ENCODE data around the gene B3GAT3. TPM values are rescaled to one million over a fixed set of nuclear protein-coding genes. Genes with fewer than 3 reads are reported as not detected.
"Not testable (repeated sequence)": the region's sequence is repeated elsewhere in the genome, so short reads cannot be mapped to it uniquely, and the experiment has no call there.

B3GAT3 gene
- total and polyA plus RNA-seq, 2 of the 8 experiments (the other 6 are each of a cell fraction or from before 2014, with no cell fraction given) = 28.0 to 39.0 TPM

GRCh38 chr11:62570903-62571302 is 50.9 kb downstream of the B3GAT3 start:
- not testable (repeated sequence) for H3K4ac ChIP-seq (replicated peaks; ENCODE audit: insufficient read length, low read depth, low read length); H3K9me3 ChIP-seq (ENCODE audit: insufficient read depth in 2 of 2, low read depth in 1 of 2, low read length in 1 of 2); H2BK12ac ChIP-seq (ENCODE audit: low read depth, low read length); H4K5ac ChIP-seq (ENCODE audit: insufficient read length, low read depth, low read length); FAIRE-seq; DNase-seq (ENCODE audit: low read depth in 1 of 2, low spot score in 2 of 2); H3K4me3 ChIP-seq (ENCODE audit: extremely low read depth in 1 of 4, insufficient read depth in 2 of 4, low read depth in 3 of 4, low read length in 4 of 4); H3K14ac ChIP-seq (ENCODE audit: insufficient read length); H2BK20ac ChIP-seq (ENCODE audit: low read length); H2AK5ac ChIP-seq (ENCODE audit: low read depth, low read length); H3K27ac ChIP-seq (ENCODE audit: low read depth, low read length); H2BK15ac ChIP-seq (ENCODE audit: low read length); H2AFZ ChIP-seq (ENCODE audit: low read length); H2BK5ac ChIP-seq (ENCODE audit: low read depth, low read length); H4K91ac ChIP-seq (replicated peaks; ENCODE audit: insufficient read length, low read length); H3K9ac ChIP-seq (replicated peaks in 1 of 4; ENCODE audit: extremely low read depth in 1 of 4, low read depth in 3 of 4, low read length in 3 of 4); H3K79me1 ChIP-seq (ENCODE audit: low read depth, low read length); H2BK120ac ChIP-seq (replicated peaks; ENCODE audit: low read depth, low read length); H4K8ac ChIP-seq (ENCODE audit: extremely low read depth, insufficient read depth, low read length); H3K23ac ChIP-seq (ENCODE audit: insufficient read length); H3K56ac ChIP-seq (replicated peaks; ENCODE audit: insufficient read length, low read depth, low read length); H3K27me3 ChIP-seq (replicated peaks in 1 of 4; ENCODE audit: control insufficient read depth in 3 of 4, extremely low read depth in 1 of 4, insufficient read depth in 3 of 4, low read length in 3 of 4); H3K18ac ChIP-seq (ENCODE audit: extremely low read depth, low read length)
- CTCF ChIA-PET (ENCODE audit: partially characterized antibody) = interaction anchor here (0.5 to 4.5 kb wide), 5 partner anchors 11 to 601 kb away, joined by 3 to 22 read pairs (median 4); no protein-coding TSS in a partner anchor
- peaks cover 39 to 70% (median 55%) of the 10 kb centered on the region in 4 experiments for H3K36me3 ChIP-seq (ENCODE audit: control insufficient read depth in 2 of 4, insufficient read depth in 4 of 4, low read length in 3 of 4)
- H3K4me1 ChIP-seq (replicated peaks in 1 of 4; ENCODE audit: control insufficient read depth in 3 of 4, insufficient read depth in 4 of 4, low read length in 3 of 4) = peaks cover 0 to 11% (median 7%) of the 10 kb centered on the region in 4 experiments; a peak in 4 of 7 replicates
- peak overlapping the region in 1 of 2 experiments; percentile 85; a peak in 1 of 4 replicates for H3K4me2 ChIP-seq (ENCODE audit: insufficient read depth in 1 of 2, low read depth in 2 of 2, low read length in 2 of 2)
- POLR2A ChIA-PET (ENCODE audit: partially characterized antibody) = interaction anchor here (0.8 to 20.7 kb wide), 6 partner anchors 13 to 146 kb away, joined by 3 to 336 read pairs (median 6); partner anchors contain the start of gene TUT1
- peaks cover 13% of the 10 kb centered on the region for H3K23me2 ChIP-seq (ENCODE audit: low read depth, low read length)
- peaks cover 0 to 61% of the 10 kb centered on the region in 2 experiments for H3K79me2 ChIP-seq (ENCODE audit: control insufficient read depth in 1 of 2, insufficient read depth in 2 of 2, low read length in 2 of 2)
- peaks cover 9 to 28% of the 10 kb centered on the region in 2 experiments for H4K20me1 ChIP-seq (replicated peaks in 1 of 2; ENCODE audit: control insufficient read depth in 1 of 2, insufficient read depth in 2 of 2, low read length in 2 of 2)
- 98% methylated on average over 5 of the region's 5 CpGs; no CpG with 5 or more reads in 1 of the 2 experiments for WGBS, 2 experiments (ENCODE audit: extremely low coverage in 1 of 2, insufficient coverage in 1 of 2, insufficient read length in 1 of 2, insufficient replicate concordance in 2 of 2, low coverage in 1 of 2, low lambda C conversion rate in 2 of 2, missing lambda C conversion rate in 1 of 2)

Measured in H1 (cell line).